ENCODE measurements around the gene PDE4D. TPM values are rescaled to one million over a fixed set of nuclear protein-coding genes. Genes with fewer than 3 reads are reported as not detected.

PDE4D gene
- total RNA-seq, 1 donor from 2014 or later: 50.0 TPM

- no peak for TF ChIP-seq CTCF (conservative IDR thresholded peaks at IDR 0.05)
- Mint-ChIP-seq H3K4me3 (no peak overlapping the region), H3K27me3 (peaks cover 11% of the 10 kb centered on the region), H3K27ac (no peak overlapping the region), H3K4me1 (ENCODE audit: unreplicated experiment) (peaks cover 9% of the 10 kb centered on the region), H3K9me3 (no peaks in the 10 kb centered on the region), H3K36me3 (no peaks in the 10 kb centered on the region)
- DNase-seq (ENCODE audit: extremely low spot score, unreplicated experiment): no peak
These were observed 64.1 kb downstream of the PDE4D start for GRCh38 chr5:59829386-59829785.

- Mint-ChIP-seq H3K9me3 (no peaks in the 10 kb centered on the region), H3K4me3 (no peak overlapping the region), H3K4me1 (ENCODE audit: unreplicated experiment) (peaks cover 9% of the 10 kb centered on the region), H3K27me3 (peaks cover 10% of the 10 kb centered on the region), H3K36me3 (no peaks in the 10 kb centered on the region), H3K27ac (no peak overlapping the region)
- no peak for TF ChIP-seq CTCF (conservative IDR thresholded peaks at IDR 0.05)
- DNase-seq (ENCODE audit: extremely low spot score, unreplicated experiment): no peak
These were observed 64.9 kb downstream of the PDE4D start for GRCh38 chr5:59828623-59829022.

- TF ChIP-seq CTCF (conservative IDR thresholded peaks at IDR 0.05): no peak
- H3K9me3 Mint-ChIP-seq: no peaks in the 10 kb centered on the region
- no peak for DNase-seq (ENCODE audit: extremely low spot score, unreplicated experiment)
- no peak overlapping the region for H3K4me3 Mint-ChIP-seq
- H3K36me3 Mint-ChIP-seq: no peaks in the 10 kb centered on the region
- H3K27ac Mint-ChIP-seq: no peak overlapping the region
- peaks cover 4% of the 10 kb centered on the region for H3K4me1 Mint-ChIP-seq (ENCODE audit: unreplicated experiment)
- peaks cover 3% of the 10 kb centered on the region for H3K27me3 Mint-ChIP-seq
These were observed 66.5 kb downstream of the PDE4D start for GRCh38 chr5:59826996-59827395.

GRCh38 chr5:59823420-59823819 lies 70.1 kb downstream of the PDE4D start:
- DNase-seq (ENCODE audit: extremely low spot score, unreplicated experiment): no peak
- H3K27me3 Mint-ChIP-seq: peaks cover 3% of the 10 kb centered on the region
- no peak overlapping the region for H3K27ac Mint-ChIP-seq
- H3K4me3 Mint-ChIP-seq: no peak overlapping the region
- no peak for TF ChIP-seq CTCF (conservative IDR thresholded peaks at IDR 0.05)
- no peaks in the 10 kb centered on the region for H3K9me3 Mint-ChIP-seq
- no peaks in the 10 kb centered on the region for H3K36me3 Mint-ChIP-seq
- no peaks in the 10 kb centered on the region for H3K4me1 Mint-ChIP-seq (ENCODE audit: unreplicated experiment)

GRCh38 chr5:59819806-59820205 lies 73.7 kb downstream of the PDE4D start:
- Mint-ChIP-seq H3K36me3 (no peaks in the 10 kb centered on the region), H3K27ac (no peak overlapping the region)
- DNase-seq (ENCODE audit: extremely low spot score, unreplicated experiment): no peak

More at GRCh38 chr5:59819806-59820205, 73.7 kb downstream of the PDE4D start:
- TF ChIP-seq CTCF (conservative IDR thresholded peaks at IDR 0.05): no peak
- H3K4me1 Mint-ChIP-seq (ENCODE audit: unreplicated experiment): no peaks in the 10 kb centered on the region
- H3K4me3 Mint-ChIP-seq: no peak overlapping the region
- H3K27me3 Mint-ChIP-seq: peaks cover 3% of the 10 kb centered on the region
- H3K9me3 Mint-ChIP-seq: no peaks in the 10 kb centered on the region

Measured in type B pancreatic cell (in vitro differentiated cells).